ENCODE results near the gene S100A8.
A peak's percentile ranks its signal among the peaks of the same experiment; 100 is the strongest.
"Not testable (repeated sequence)": the region's sequence is repeated elsewhere in the genome, so short reads cannot be mapped to it uniquely, and the experiment has no call there.

Gene S100A8

GRCh38 chr1:153415850-153416570 is 25.1 kb upstream of the S100A8 start, which contains the start of gene S100A7A:
S100A7A (plus strand) TSS chr1:153416520; CDS start chr1:153418083, 1,563 bp downstream.
- DNase-seq: no peak

GRCh38 chr1:153413961-153414360 is 23.1 kb upstream of the S100A8 start:
- DNase-seq: not testable (repeated sequence)

- not testable (repeated sequence) for DNase-seq
These were observed 16.4 kb upstream of the S100A8 start for GRCh38 chr1:153407274-153407673.

GRCh38 chr1:153405825-153406599 is 15.1 kb upstream of the S100A8 start:
- DNase-seq: not testable (repeated sequence)

GRCh38 chr1:153404768-153405167 is 13.9 kb upstream of the S100A8 start:
- no peak for DNase-seq

- DNase-seq: no peak
These were observed 13.3 kb upstream of the S100A8 start for GRCh38 chr1:153404086-153404635.

GRCh38 chr1:153403421-153404085 is 12.7 kb upstream of the S100A8 start:
- DNase-seq: no peak

- no peak for DNase-seq
These were observed 11.4 kb upstream of the S100A8 start for GRCh38 chr1:153402226-153402625.

GRCh38 chr1:153401461-153401860 is 10.6 kb upstream of the S100A8 start:
- no peak for DNase-seq

GRCh38 chr1:153400244-153400643 is 9.4 kb upstream of the S100A8 start:
- DNase-seq: peak; percentile 24

- DNase-seq: no peak
These were observed 8.7 kb upstream of the S100A8 start for GRCh38 chr1:153399401-153400055.

- no peak for DNase-seq
These were observed 7.2 kb upstream of the S100A8 start for GRCh38 chr1:153397924-153398651.

- DNase-seq: no peak
These were observed 6.4 kb upstream of the S100A8 start for GRCh38 chr1:153397051-153397923.

- DNase-seq: no peak
These were observed 5.6 kb upstream of the S100A8 start for GRCh38 chr1:153396461-153396860.

- DNase-seq: no peak
These were observed 4.9 kb upstream of the S100A8 start for GRCh38 chr1:153395776-153396175.

- DNase-seq: no peak
These were observed 4.3 kb upstream of the S100A8 start for GRCh38 chr1:153395136-153395685.

GRCh38 chr1:153394391-153394790 is 3.5 kb upstream of the S100A8 start:
- DNase-seq: no peak

GRCh38 chr1:153393926-153394325 is 3.1 kb upstream of the S100A8 start:
- DNase-seq: no peak

- DNase-seq: no peak
These were observed 1.9 kb upstream of the S100A8 start for GRCh38 chr1:153392822-153393221.

GRCh38 chr1:153392258-153392657 is 1.4 kb upstream of the S100A8 start:
- no peak for DNase-seq
